MM.1S (cell line): Measurements from ENCODE around the gene ITSN2.

Source experiments
- DNase-seq: peaks from one replicate; pipeline ENCODE4 v3.0.0-alpha.2; 2015
- H2AFZ ChIP-seq: fragments of 300-600 bp; sonication (generic); 2 replicates; pipeline ENCODE4 v1.6.0; 2016; ENCODE audit warnings: antibody characterized with exemption, low read length
- H3F3A ChIP-seq: fragments of 300-600 bp; sonication (generic); 2 replicates; pipeline ENCODE4 v1.6.1; 2016; ENCODE audit warnings: mild to moderate bottlenecking, antibody characterized with exemption, low read length, moderate library complexity, mixed read lengths; ENCODE audit not compliant: insufficient read depth
- H3K27ac ChIP-seq: fragments of 300-600 bp; sonication (generic); 2 replicates; pipeline ENCODE4 v1.5.1; 2016; ENCODE audit warnings: mild to moderate bottlenecking, low read length
- H3K27me3 ChIP-seq: fragments of 300-600 bp; sonication (generic); replicated peaks from 2 replicates; pipeline ENCODE4 v1.6.0; 2016; ENCODE audit warnings: low read length; ENCODE audit not compliant: insufficient read depth
- H3K36me3 ChIP-seq: fragments of 300-600 bp; sonication (generic); replicated peaks from 2 replicates; pipeline ENCODE4 v1.6.1; 2016; ENCODE audit warnings: mild to moderate bottlenecking, low read length, mixed read lengths; ENCODE audit not compliant: insufficient read depth
- H3K4me1 ChIP-seq: fragments of 300-600 bp; sonication (generic); 2 replicates; pipeline ENCODE4 v1.6.1; 2016; ENCODE audit warnings: low read length, mixed read lengths
- H3K4me2 ChIP-seq: fragments of 300-600 bp; sonication (generic); 2 replicates; pipeline ENCODE4 v1.6.0; 2016; ENCODE audit warnings: low read depth, low read length
- H3K4me3 ChIP-seq: fragments of 300-600 bp; sonication (generic); 2 replicates; pipeline ENCODE4 v1.5.1; 2016; ENCODE audit warnings: low read length, mixed read lengths
- H3K79me2 ChIP-seq: fragments of 300-600 bp; sonication (generic); 2 replicates; pipeline ENCODE4 v1.6.1; 2016; ENCODE audit warnings: mixed run types, low read length, mixed read lengths
- H3K9ac ChIP-seq: fragments of 300-600 bp; sonication (generic); 2 replicates; pipeline ENCODE4 v1.6.1; 2016; ENCODE audit warnings: low read length, mixed read lengths
- H3K9me2 ChIP-seq: fragments of 300-600 bp; sonication (generic); replicated peaks from 2 replicates; pipeline ENCODE4 v1.6.1; 2016; ENCODE audit warnings: mild to moderate bottlenecking, low read length, mixed read lengths; ENCODE audit not compliant: insufficient read depth
- H3K9me3 ChIP-seq: fragments of 300-600 bp; sonication (generic); replicated peaks from 2 replicates; pipeline ENCODE4 v1.6.1; 2016; ENCODE audit warnings: mild to moderate bottlenecking, low read length, mixed read lengths; ENCODE audit not compliant: insufficient read depth
- H4K20me1 ChIP-seq: fragments of 300-600 bp; sonication (generic); 2 replicates; pipeline ENCODE4 v1.6.1; 2016; ENCODE audit warnings: mild to moderate bottlenecking, low read length, moderate library complexity, mixed read lengths; ENCODE audit not compliant: insufficient read depth
- CTCF ChIP-seq: fragments of 300-600 bp; sonication (generic); IDR thresholded peaks from 2 replicates; pipeline ENCODE4 v1.5.1; 2016; ENCODE audit warnings: antibody characterized with exemption, low read length, mixed read lengths
- EZH2 ChIP-seq: fragments of 300-600 bp; sonication (generic); optimal IDR thresholded peaks from 2 replicates; pipeline ENCODE3; 2017; ENCODE audit warnings: low read depth, mild to moderate bottlenecking, antibody characterized with exemption, low read length, mixed read lengths
- EZH2phosphoT487 ChIP-seq: fragments of 300-600 bp; sonication (generic); IDR thresholded peaks from 2 replicates; pipeline ENCODE4 v1.6.1; 2018; ENCODE audit warnings: antibody characterized with exemption, low read length

ITSN2 gene

DNA sequence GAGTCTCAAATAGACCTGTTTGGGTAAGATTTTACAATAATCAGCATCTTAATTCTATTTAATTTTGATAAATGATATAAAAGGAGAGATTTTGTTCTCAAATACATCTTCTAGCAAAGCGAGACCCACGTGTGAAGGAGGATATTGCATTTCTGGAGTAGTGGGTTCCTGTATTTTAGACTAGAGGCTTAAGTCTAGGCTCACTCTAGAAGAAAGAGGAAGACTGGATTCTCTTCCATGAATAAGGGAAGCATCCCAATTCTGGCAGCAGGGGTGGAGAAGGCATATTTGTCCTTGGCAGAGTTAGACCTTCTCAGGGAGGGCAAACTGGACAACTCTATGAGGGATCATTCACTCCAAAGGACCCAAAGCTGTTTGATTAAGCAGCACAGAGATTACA, 196.7 kb downstream of the ITSN2 start:
- no peak overlapping the region for H3K4me3 ChIP-seq
- H3K9ac ChIP-seq = no peak overlapping the region
- no peaks in the 10 kb centered on the region for H3F3A ChIP-seq

GRCh38 chr2:24163186-24163585, 197.2 kb downstream of the ITSN2 start:
- Histone ChIP-seq H3K4me3 (no peak overlapping the region), H4K20me1 (no peaks in the 10 kb centered on the region), H3K9ac (no peak overlapping the region), H3K9me3 (no peaks in the 10 kb centered on the region), H3K4me1 (no peaks in the 10 kb centered on the region), H3K4me2 (no peak overlapping the region), H3K27ac (no peak overlapping the region), H3K9me2 (no peaks in the 10 kb centered on the region), H3F3A (no peaks in the 10 kb centered on the region), H3K36me3 (no peaks in the 10 kb centered on the region), H3K27me3 (no peaks in the 10 kb centered on the region), H2AFZ (no peak overlapping the region), H3K79me2 (no peaks in the 10 kb centered on the region)
- TF ChIP-seq CTCF = no peak
- no peak for TF ChIP-seq EZH2phosphoT487
- DNase-seq = no peak

More for the DNA sequence above, 196.7 kb downstream of the ITSN2 start:
- H3K27ac ChIP-seq = no peak overlapping the region
- H3K9me3 ChIP-seq = no peaks in the 10 kb centered on the region
- H2AFZ ChIP-seq = no peak overlapping the region
- H3K9me2 ChIP-seq = no peaks in the 10 kb centered on the region
- H3K36me3 ChIP-seq = no peaks in the 10 kb centered on the region
- no peaks in the 10 kb centered on the region for H4K20me1 ChIP-seq
- no peaks in the 10 kb centered on the region for H3K79me2 ChIP-seq
- H3K27me3 ChIP-seq = no peaks in the 10 kb centered on the region
- H3K4me2 ChIP-seq = no peak overlapping the region
- H3K4me1 ChIP-seq = no peaks in the 10 kb centered on the region
- TF ChIP-seq CTCF (no peak), EZH2phosphoT487 (no peak), EZH2 (no peak)
- DNase-seq = no peak

DNA sequence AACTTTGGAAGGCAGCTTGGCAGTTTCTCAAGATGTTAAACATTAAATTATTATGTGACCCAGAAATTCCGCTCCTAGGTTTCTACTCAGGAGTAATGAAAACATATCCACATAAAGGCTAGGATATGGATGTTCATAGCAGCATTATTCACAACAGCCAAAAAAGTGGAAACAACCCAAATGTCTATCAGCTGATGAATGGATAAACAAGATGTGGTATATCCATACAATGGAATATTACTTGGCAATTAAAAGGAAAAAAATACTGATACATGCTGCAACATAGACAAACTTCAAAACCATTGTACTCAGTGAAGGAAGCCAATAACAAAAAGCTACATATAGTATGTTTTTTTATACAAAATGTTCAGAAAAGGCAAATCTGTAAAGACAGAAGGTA, 197.8 kb downstream of the ITSN2 start:
- H3K9ac ChIP-seq = no peak overlapping the region
- no peak overlapping the region for H2AFZ ChIP-seq
- DNase-seq = no peak
- H4K20me1 ChIP-seq = no peaks in the 10 kb centered on the region
- no peaks in the 10 kb centered on the region for H3K9me3 ChIP-seq
- no peaks in the 10 kb centered on the region for H3K36me3 ChIP-seq
- H3F3A ChIP-seq = no peaks in the 10 kb centered on the region
- H3K27ac ChIP-seq = no peak overlapping the region
- H3K4me1 ChIP-seq = no peaks in the 10 kb centered on the region
- H3K79me2 ChIP-seq = no peaks in the 10 kb centered on the region
- no peak overlapping the region for H3K4me3 ChIP-seq
- H3K27me3 ChIP-seq = no peaks in the 10 kb centered on the region
- no peak overlapping the region for H3K4me2 ChIP-seq
- no peaks in the 10 kb centered on the region for H3K9me2 ChIP-seq
- no peak for TF ChIP-seq EZH2
- no peak for TF ChIP-seq CTCF
- no peak for TF ChIP-seq EZH2phosphoT487

DNA sequence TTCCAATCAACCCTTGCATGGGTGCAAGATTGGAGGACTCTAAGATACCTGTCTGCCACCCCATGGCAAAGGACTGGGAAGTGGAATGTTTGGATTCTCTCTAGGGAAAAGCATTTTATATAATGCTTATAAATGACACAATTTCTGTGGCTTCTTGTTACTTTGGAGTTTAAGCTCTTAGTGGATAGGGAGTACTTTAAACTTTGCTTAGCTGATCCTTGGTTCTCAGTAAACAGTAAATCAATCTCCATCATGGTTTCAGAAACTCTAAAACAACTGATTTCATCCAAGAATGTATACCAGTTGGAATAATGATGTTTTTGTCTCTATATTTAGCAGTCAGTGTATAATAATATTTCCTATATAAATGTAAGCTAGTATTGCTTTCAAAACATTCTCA, 199.6 kb downstream of the ITSN2 start:
- Histone ChIP-seq H3K4me3 (no peak overlapping the region), H3K27ac (no peak overlapping the region), H3K4me1 (no peaks in the 10 kb centered on the region), H3K27me3 (no peaks in the 10 kb centered on the region), H3K79me2 (no peaks in the 10 kb centered on the region), H3K36me3 (no peaks in the 10 kb centered on the region), H3K9ac (no peak overlapping the region), H4K20me1 (no peaks in the 10 kb centered on the region), H3K9me3 (no peaks in the 10 kb centered on the region), H3K4me2 (no peak overlapping the region), H3K9me2 (no peaks in the 10 kb centered on the region), H3F3A (no peaks in the 10 kb centered on the region), H2AFZ (no peak overlapping the region)
- no peak for DNase-seq
- TF ChIP-seq EZH2phosphoT487 = no peak
- no peak for TF ChIP-seq EZH2
- TF ChIP-seq CTCF = no peak
